T47D (cell line): ENCODE measurements around the gene DGCR6L.
"Not testable (repeated sequence)": the region's sequence is repeated elsewhere in the genome, so short reads cannot be mapped to it uniquely, and the experiment has no call there.

ENCODE experiments used
- DNase-seq, 2 experiments: peaks; one replicate each; pipeline versions ENCODE4 v3.0.0 to v3.0.0-alpha.2; 2011 to 2012; ENCODE audit warnings: low read depth in 1 of 2, low spot score in 1 of 2
- JUND ChIP-seq: IDR thresholded peaks from 2 replicates; pipeline ENCODE4 v1.6.1; 2012; ENCODE audit warnings: low read depth
- in situ Hi-C: cut with HindIII; loops from 2 replicates; pipeline ENCODE4 v1.10.0; 2016; ENCODE audit warnings: low sequenced_read_pairs, low pct_unique_long_range_greater_than_20kb

The DGCR6L gene

GRCh38 chr22:20272700-20273099 lies 47.2 kb downstream of the DGCR6L start:
- no peak for TF ChIP-seq JUND
- in situ Hi-C loops, result no loop called here
- no peak for DNase-seq

GRCh38 chr22:20272174-20272573 lies 47.7 kb downstream of the DGCR6L start:
- DNase-seq, result no peak
- no peak for TF ChIP-seq JUND
- in situ Hi-C loops, result no loop called here

- in situ Hi-C loops, result no loop called here
- TF ChIP-seq JUND, result no peak
- no peak for DNase-seq
Measured at GRCh38 chr22:20271114-20271994, 48.5 kb downstream of the DGCR6L start.

GRCh38 chr22:20270190-20271113 lies 49.4 kb downstream of the DGCR6L start:
- DNase-seq, in situ Hi-C loops: not testable (repeated sequence)

- DNase-seq, in situ Hi-C loops: not testable (repeated sequence)
Measured at GRCh38 chr22:20269673-20270072, 50.2 kb downstream of the DGCR6L start.

- DNase-seq, in situ Hi-C loops: not testable (repeated sequence)
Measured at GRCh38 chr22:20269201-20269600, 50.7 kb downstream of the DGCR6L start.

- in situ Hi-C loops, result no loop called here
- no peak for TF ChIP-seq JUND
- peak; percentile 16 to 65 for DNase-seq
Measured at GRCh38 chr22:20268279-20269012, 51.4 kb downstream of the DGCR6L start, which contains the start of gene RTN4R. Gene RTN4R (minus strand): TSS chr22:20268318. CDS start chr22:20268092, 226 bp downstream.

GRCh38 chr22:20267441-20268278 lies 52.2 kb downstream of the DGCR6L start:
- TF ChIP-seq JUND, result no peak
- in situ Hi-C loops, result no loop called here
- DNase-seq, result peak in 1 of 2 experiments; percentile 27

- DNase-seq, in situ Hi-C loops: not testable (repeated sequence)
Measured at GRCh38 chr22:20266667-20267440, 53.0 kb downstream of the DGCR6L start.

GRCh38 chr22:20265772-20266666 lies 53.8 kb downstream of the DGCR6L start:
- in situ Hi-C loops, DNase-seq: not testable (repeated sequence)
